HG02884 (cell line): ENCODE results near the gene HECW1.
A peak's percentile ranks its signal among the peaks of the same experiment; 100 is the strongest.
"Not testable (repeated sequence)": the region's sequence is repeated elsewhere in the genome, so short reads cannot be mapped to it uniquely, and the experiment has no call there.

ENCODE experiments used
- ATAC-seq: cut with Tn5 transposase; IDR thresholded peaks from one replicate; pipeline ENCODE4 v1.9.1; 2021; ENCODE audit warnings: mild to moderate bottlenecking, moderate library complexity; ENCODE audit not compliant: unreplicated experiment

The HECW1 gene

DNA sequence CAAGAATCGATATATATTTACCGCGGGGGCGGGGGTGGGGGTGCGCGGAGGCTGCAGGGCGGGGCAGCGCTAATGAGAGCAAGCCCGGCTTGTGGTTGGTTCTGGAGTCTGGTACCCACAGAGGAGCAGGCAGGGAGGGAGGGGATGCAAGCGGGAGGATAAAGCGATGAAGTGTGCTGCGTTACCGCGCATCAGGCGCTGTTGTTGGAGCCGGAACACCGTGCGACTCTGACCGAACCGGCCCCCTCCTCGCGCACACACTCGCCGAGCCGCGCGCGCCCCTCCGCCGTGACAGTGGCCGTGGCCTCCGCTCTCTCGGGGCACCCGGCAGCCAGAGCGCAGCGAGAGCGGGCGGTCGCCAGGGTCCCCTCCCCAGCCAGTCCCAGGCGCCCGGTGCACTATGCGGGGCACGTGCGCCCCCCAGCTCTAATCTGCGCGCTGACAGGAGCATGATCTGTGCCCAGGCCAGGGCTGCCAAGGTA is at the start of gene HECW1:
HECW1 (plus strand) TSS at position 189 of the 482 bp plus-strand sequence. CDS start 131,259 bp downstream, outside the sequence.
- ATAC-seq: no peak

DNA sequence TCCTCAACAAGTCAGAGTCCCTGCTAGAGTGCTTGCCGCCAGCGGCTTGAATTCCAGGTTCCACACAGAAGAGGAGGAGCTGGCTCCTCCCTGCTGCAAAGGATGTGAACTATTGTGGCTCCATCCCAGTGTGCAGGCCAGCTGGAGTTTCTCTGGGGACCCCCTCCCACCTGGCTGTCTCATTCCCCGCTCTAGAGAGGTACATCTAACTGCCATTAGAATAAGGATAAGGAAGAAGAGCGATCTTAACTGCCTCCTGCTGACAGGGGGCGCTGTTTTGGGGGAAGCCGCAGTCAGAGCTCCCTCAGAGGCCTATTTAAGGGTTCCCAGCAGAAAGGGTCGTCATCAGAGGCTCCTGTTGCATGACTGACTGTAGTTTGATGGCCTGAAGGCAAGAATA is 40.8 kb upstream of the HECW1 start:
- no peak for ATAC-seq

- no peak for ATAC-seq
Observed at GRCh38 chr7:43072530-43072929, 39.9 kb upstream of the HECW1 start.

DNA sequence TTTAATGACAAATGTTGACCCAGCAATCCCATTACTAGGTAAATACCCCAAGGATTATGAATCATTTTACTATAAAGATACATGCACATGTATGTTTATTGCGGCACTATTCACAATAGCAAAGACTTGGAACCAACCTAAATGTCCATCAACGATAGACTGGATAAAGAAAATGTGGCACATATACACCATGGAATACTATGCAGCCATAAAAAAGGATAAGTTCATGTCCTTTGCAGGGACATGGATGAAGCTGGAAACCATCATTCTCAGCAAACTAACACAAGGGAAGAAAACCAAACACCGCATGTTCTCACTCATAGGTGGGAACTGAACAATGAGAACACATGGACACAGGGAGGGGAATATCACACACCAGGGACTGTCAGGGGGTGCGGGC is 38.6 kb upstream of the HECW1 start:
- not testable (repeated sequence) for ATAC-seq

GRCh38 chr7:43076189-43076605 is 36.2 kb upstream of the HECW1 start:
- peak; percentile 48 for ATAC-seq

GRCh38 chr7:43076606-43077005 is 35.8 kb upstream of the HECW1 start:
- ATAC-seq: no peak

GRCh38 chr7:43077285-43077684 is 35.2 kb upstream of the HECW1 start:
- ATAC-seq: no peak

DNA sequence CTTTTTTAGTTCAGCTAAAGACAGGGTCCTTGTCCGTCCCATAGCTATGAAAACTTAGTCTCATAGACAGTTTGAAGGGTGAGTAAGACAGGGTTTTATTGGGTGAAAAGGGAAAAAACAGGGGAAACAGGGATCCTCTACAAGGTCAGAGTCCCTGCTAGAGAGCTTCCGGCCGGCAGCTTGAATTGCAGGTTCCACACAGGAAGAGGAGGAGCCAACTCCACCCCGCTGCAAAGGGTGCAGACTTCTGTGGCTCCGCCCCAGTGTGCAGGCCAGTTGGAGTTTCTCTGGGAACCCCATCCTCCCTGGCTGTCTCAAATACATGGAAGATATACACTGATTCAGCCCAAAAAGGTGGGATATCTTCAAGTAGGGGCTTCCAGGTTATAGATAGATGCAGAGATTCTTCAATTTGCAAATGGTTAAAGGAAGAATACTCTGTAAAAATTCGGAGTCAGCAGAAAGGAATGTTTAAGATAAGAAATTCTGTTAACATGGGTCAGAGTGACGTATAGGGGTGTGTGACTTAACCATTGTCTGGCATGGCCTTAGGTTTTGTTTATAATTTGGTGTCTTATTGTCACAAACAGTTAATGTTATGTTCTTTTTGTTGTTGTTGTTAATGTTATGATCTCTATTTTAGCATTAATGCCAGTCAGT is 34.6 kb upstream of the HECW1 start:
- no peak for ATAC-seq

GRCh38 chr7:43078794-43079193 is 33.7 kb upstream of the HECW1 start:
- ATAC-seq: no peak

GRCh38 chr7:43081603-43082002 is 30.8 kb upstream of the HECW1 start:
- no peak for ATAC-seq

DNA sequence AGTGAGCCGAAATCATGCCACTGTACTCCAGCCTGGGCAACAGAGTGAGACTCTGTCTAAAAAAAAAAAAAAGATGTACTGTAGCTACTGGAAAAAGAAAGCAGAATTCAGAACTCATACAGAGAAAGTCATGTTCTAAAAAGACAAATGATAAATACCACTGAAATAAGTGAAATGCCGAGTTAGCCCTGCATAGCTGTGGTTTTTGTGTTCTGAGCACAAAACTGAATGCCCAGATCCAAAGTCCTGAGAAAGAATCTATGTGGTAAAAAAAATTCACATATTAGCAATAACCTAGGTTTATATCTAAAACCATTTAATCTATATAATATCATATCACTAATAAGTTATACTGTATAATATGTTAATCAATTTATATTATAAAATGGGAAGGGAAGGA is 29.3 kb upstream of the HECW1 start:
- ATAC-seq: no peak

- ATAC-seq: no peak
Observed at GRCh38 chr7:43085017-43085416, 27.4 kb upstream of the HECW1 start.

- ATAC-seq: no peak
Observed at GRCh38 chr7:43085992-43086391, 26.5 kb upstream of the HECW1 start.

- ATAC-seq: no peak
Observed at GRCh38 chr7:43092819-43093218, 19.6 kb upstream of the HECW1 start.

DNA sequence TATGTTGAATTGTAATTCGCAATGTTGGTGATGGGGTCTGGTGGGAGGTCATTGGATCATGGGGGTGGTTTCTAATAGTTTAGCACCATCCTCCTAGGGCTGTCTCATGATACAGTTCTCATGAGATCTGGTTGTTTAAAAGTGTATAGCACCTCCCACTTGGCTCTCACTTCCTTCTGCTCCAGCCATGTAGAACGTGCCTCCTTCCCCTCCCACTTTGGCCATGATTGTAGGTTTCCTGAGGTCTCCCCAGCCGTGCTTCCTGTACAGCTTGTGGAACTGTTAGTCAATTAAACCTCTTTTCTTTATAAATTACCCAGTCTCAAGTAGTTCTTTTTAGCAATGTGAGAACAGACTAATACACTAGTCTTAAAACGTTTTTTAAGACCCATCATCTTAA is 15.6 kb upstream of the HECW1 start:
- ATAC-seq: no peak

DNA sequence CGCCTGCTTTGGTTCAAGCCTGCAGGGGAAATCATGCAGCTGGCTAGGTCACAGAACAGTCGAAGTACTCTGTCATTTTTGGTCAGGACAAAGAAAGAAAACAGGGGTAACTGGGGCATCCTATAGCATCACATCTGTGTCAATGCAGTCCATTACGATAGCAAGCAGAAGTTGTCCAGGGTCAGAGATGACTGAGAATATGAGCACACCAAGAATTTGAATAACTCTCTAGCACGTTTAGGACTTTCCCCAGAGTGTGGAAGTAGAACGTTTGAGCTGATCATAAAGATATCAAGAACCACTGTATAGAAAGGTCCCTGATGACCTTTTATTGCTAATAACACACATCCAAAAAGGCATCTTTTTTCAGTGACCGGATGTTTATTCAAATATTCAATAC is 12.7 kb upstream of the HECW1 start:
- ATAC-seq: no peak

DNA sequence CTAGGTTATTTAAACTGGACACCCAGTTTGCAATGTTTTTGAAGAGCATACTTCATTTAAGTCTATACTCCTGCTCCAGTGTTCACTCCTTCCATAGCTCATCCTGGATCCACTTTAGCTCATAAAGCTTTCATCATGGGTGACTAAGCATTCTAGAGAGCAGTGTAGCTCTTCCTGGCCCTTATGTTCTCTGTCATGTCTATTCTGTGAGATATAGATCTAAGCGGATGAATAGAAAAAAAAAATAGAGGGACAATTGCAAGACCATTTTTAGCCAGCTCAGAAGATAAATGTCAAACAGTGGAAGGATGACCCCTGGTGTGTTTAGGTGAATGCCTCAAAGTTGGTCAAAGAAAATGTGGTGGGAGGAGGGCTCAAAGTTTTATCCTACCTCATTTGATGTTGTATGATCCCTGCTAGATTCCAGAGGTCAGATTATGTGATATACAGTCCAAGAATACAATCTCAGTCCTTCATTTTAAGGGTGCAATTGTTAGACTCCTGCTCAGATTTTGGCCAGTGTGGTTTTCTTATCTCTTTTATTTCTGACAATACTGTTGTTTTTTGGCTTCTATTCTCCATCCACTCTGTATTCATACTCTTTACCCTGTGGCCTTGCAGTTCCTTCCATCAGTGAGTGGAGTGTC is 7.5 kb upstream of the HECW1 start:
- ATAC-seq: no peak

GRCh38 chr7:43105521-43106120 is 6.8 kb upstream of the HECW1 start:
- ATAC-seq: no peak

- peak; percentile 96 for ATAC-seq
Observed at GRCh38 chr7:43108255-43109011, 4.0 kb upstream of the HECW1 start.

DNA sequence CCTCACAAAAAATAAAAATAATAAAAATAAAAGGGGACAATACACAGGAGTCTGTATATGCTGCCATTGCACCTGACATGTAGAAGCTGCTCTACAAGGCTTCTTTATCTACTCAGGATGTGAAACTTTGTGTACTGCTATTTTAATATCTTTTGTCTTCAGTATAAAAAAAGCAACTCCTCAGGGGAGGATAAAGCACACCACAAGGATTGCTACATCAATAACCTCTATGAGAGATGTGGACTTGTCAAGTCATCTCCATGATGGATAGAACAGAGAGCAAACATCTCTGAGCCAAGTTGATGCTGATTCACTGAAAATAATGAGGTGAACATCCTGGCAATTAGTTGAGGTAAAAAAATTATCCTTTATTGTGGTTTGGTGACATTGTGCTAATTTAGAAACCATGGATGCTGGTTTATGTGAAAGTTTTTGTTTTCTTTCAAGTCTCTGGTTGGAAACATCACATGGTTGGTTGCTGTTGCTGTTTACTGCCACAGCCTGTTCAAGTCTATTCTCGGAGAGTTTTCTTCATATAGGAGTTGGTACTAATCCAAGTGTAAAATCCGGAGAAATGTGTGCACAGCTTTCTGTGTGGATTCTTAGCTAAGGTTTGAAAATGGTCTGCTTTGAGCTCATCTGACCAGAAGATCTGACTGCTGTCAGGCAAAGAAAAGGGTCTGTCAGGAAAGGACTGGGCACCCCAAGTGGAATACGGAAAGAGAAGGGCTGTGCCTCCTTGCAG is 1.5 kb upstream of the HECW1 start:
- ATAC-seq: no peak
